Measurements from ENCODE around the gene GCFC2. TPM values are rescaled to one million over a fixed set of nuclear protein-coding genes. Genes with fewer than 3 reads are reported as not detected.

GCFC2 gene
- total and polyA plus RNA-seq, 2 of the 13 experiments (the other 11 are each of a cell fraction or from before 2014, with no cell fraction given), result 26.8 to 49.0 TPM

DNA sequence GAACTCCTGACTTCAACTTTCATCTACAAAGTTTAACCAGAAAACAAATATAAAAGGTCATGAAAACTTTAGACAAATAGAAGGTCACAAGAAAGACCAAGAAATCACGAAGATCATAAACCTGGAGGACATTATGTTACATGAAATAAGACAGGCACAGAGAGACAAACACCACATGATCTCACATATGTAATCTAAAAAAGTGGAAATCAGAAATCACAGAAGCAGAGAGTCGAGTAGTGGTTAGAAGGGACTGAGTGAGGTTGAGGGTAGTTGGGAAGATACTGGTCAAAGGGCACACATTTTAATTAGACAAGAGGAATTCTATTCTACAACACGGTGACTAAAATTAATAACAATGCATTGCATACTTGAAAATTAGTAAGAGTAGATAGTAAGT is 1.4 kb downstream of the GCFC2 start:
- H3K4me3 ChIP-seq (replicated peaks in 1 of 3; ENCODE audit: insufficient read depth in 1 of 3, low read depth in 2 of 3, low read length in 3 of 3), result peak overlapping the region; percentile 66 to 75 (median 67); a peak in 5 of 6 replicates
- no peaks in the 10 kb centered on the region for H4K20me1 ChIP-seq (ENCODE audit: insufficient read depth, low read length)
- WGBS (ENCODE audit: low lambda C conversion rate), result under 1% methylated on average over 3 of the region's 3 CpGs
- CTCF ChIA-PET (ENCODE audit: low intra/inter-chr PET ratio, low total read pairs), result no interaction called here
- in situ Hi-C loops (cut with HindIII; ENCODE audit: extremely low pct_ligation_motif_present, low pct_unique_long_range_greater_than_20kb), result no loop called here
- H3K9ac ChIP-seq (ENCODE audit: insufficient read depth, low read depth, low read length), result peak overlapping the region; percentile 90
- H3K79me2 ChIP-seq (ENCODE audit: insufficient read depth, low read length), result peaks cover 33% of the 10 kb centered on the region
- no TSS peak for BruUV-seq (replicated peaks)
- ATAC-seq (no peak), DNase-seq (ENCODE audit: low spot score) (peak; percentile 10), FAIRE-seq (peak; percentile 58)
- H3K27ac ChIP-seq (ENCODE audit: extremely low read length, insufficient read depth, low read length), result peak overlapping the region; percentile 94
- no peaks in the 10 kb centered on the region for H3K9me3 ChIP-seq (ENCODE audit: low read length)
- peak overlapping the region; percentile 99 for H3K4me2 ChIP-seq (ENCODE audit: low read depth, low read length)
- POLR2A ChIA-PET, result interaction anchor here (1.9 to 2.3 kb wide), 3 partner anchors 58 to 186 kb away, joined by 5 to 15 read pairs (median 8); partner anchors contain the start of gene MRPL19
- H2AFZ ChIP-seq (ENCODE audit: low read length), result no peak overlapping the region
- peaks cover 4 to 16% of the 10 kb centered on the region in 2 experiments for H3K36me3 ChIP-seq (replicated peaks in 1 of 2; ENCODE audit: control insufficient read depth in 1 of 2, insufficient read depth in 2 of 2, low read length in 2 of 2)
- H3K4me1 ChIP-seq (ENCODE audit: insufficient read depth, low read length), result peaks cover 32% of the 10 kb centered on the region
- no peaks in the 10 kb centered on the region; a peak in 1 of 5 replicates for H3K27me3 ChIP-seq (ENCODE audit: control insufficient read depth in 1 of 2, insufficient read depth in 2 of 2, low read length in 2 of 2)
- intact Hi-C loops (cut with micrococcal nuclease; ENCODE audit: unreplicated experiment), result no loop called here
- no peak for TF ChIP-seq NR2F2 (IDR thresholded peaks at IDR 0.05; ENCODE audit: borderline replicate concordance, low read depth)
- TF ChIP-seq RBFOX2 (IDR thresholded peaks at IDR 0.05; ENCODE audit: low read depth, low read length), result no peak
- TF ChIP-seq CCAR2 (optimal IDR thresholded peaks at IDR 0.05; ENCODE audit: low read depth, low read length), result no peak
- 0 out of 2 replicates have a peak, but pooled peaks have one; percentile 52 for TF ChIP-seq ESRRA (CRISPR knock-in tag; IDR thresholded peaks at IDR 0.05; ENCODE audit: low read depth)
- TF ChIP-seq HOMEZ (CRISPR knock-in tag; IDR thresholded peaks at IDR 0.05; ENCODE audit: low read depth), result 0 out of 2 replicates have a peak, but pooled peaks have one; percentile 27
- no peak for TF ChIP-seq SNRNP70 (IDR thresholded peaks at IDR 0.05; ENCODE audit: low read depth, low read length)
- no peak for TF ChIP-seq ZNF646 (CRISPR knock-in tag; IDR thresholded peaks at IDR 0.05)
- no peak for TF ChIP-seq ZNF510 (CRISPR knock-in tag; IDR thresholded peaks at IDR 0.05; ENCODE audit: low read depth)
- no peak for TF ChIP-seq GATA4 (IDR thresholded peaks at IDR 0.05; ENCODE audit: borderline replicate concordance, low read depth)
- TF ChIP-seq, protein P1, sequence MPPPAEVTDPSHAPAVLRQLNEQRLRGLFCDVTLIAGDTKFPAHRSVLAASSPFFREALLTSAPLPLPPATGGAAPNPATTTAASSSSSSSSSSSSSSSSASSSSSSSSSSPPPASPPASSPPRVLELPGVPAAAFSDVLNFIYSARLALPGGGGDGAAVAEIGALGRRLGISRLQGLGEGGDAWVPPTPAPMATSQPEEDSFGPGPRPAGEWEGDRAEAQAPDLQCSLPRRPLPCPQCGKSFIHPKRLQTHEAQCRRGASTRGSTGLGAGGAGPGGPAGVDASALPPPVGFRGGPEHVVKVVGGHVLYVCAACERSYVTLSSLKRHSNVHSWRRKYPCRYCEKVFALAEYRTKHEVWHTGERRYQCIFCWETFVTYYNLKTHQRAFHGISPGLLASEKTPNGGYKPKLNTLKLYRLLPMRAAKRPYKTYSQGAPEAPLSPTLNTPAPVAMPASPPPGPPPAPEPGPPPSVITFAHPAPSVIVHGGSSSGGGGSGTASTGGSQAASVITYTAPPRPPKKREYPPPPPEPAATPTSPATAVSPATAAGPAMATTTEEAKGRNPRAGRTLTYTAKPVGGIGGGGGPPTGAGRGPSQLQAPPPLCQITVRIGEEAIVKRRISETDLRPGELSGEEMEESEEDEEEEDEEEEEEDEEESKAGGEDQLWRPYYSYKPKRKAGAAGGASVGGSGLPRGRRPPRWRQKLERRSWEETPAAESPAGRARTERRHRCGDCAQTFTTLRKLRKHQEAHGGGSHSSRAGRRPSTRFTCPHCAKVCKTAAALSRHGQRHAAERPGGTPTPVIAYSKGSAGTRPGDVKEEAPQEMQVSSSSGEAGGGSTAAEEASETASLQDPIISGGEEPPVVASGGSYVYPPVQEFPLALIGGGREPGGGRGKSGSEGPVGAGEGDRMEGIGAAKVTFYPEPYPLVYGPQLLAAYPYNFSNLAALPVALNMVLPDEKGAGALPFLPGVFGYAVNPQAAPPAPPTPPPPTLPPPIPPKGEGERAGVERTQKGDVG (CRISPR knock-in tag; IDR thresholded peaks at IDR 0.05; ENCODE audit: borderline replicate concordance), result no peak
- TF ChIP-seq ZFP36L1 (CRISPR knock-in tag; IDR thresholded peaks at IDR 0.05), result no peak
